Measurements from ENCODE around the gene RCOR2.

RCOR2 gene

GRCh38 chr11:63945477-63946163 is 28.7 kb upstream of the RCOR2 start:
- peak; percentile 67 for TF ChIP-seq CTCF (conservative IDR thresholded peaks at IDR 0.05; ENCODE audit: low read depth, low read length)
- peak; percentile 21 for DNase-seq (ENCODE audit: low read depth)
- H3K4me3 ChIP-seq (ENCODE audit: low read length), result no peak overlapping the region

- no peak for TF ChIP-seq CTCF (conservative IDR thresholded peaks at IDR 0.05; ENCODE audit: low read depth, low read length)
- no peak overlapping the region for H3K4me3 ChIP-seq (ENCODE audit: low read length)
- DNase-seq (ENCODE audit: low read depth), result no peak
Observed at GRCh38 chr11:63944987-63945386, 28.0 kb upstream of the RCOR2 start.

GRCh38 chr11:63942803-63943202 is 25.8 kb upstream of the RCOR2 start:
- H3K4me3 ChIP-seq (ENCODE audit: low read length), result no peak overlapping the region
- TF ChIP-seq CTCF (conservative IDR thresholded peaks at IDR 0.05; ENCODE audit: low read depth, low read length), result no peak
- DNase-seq (ENCODE audit: low read depth), result no peak

- no peak for TF ChIP-seq CTCF (conservative IDR thresholded peaks at IDR 0.05; ENCODE audit: low read depth, low read length)
- no peak for DNase-seq (ENCODE audit: low read depth)
Observed at GRCh38 chr11:63941901-63942300, 24.9 kb upstream of the RCOR2 start.

GRCh38 chr11:63940786-63941185 is 23.8 kb upstream of the RCOR2 start:
- DNase-seq (ENCODE audit: low read depth), result no peak
- no peak for TF ChIP-seq CTCF (conservative IDR thresholded peaks at IDR 0.05; ENCODE audit: low read depth, low read length)
- no peak overlapping the region for H3K4me3 ChIP-seq (ENCODE audit: low read length)

More at GRCh38 chr11:63941901-63942300, 24.9 kb upstream of the RCOR2 start:
- H3K4me3 ChIP-seq (ENCODE audit: low read length), result no peak overlapping the region

GRCh38 chr11:63939397-63939891 is 22.5 kb upstream of the RCOR2 start:
- no peak for DNase-seq (ENCODE audit: low read depth)
- H3K4me3 ChIP-seq (ENCODE audit: low read length), result peak overlapping the region; percentile 85
- TF ChIP-seq CTCF (conservative IDR thresholded peaks at IDR 0.05; ENCODE audit: low read depth, low read length), result peak; percentile 5

Measured in retinal pigment epithelial cell (primary cell).